HUDEP-2 (cell line): ENCODE results near the gene RBBP6.
"Not testable (repeated sequence)": the region's sequence is repeated elsewhere in the genome, so short reads cannot be mapped to it uniquely, and the experiment has no call there.

Experiments used
- DNase-seq, 76 experiments: peaks; one replicate each; lab custom pipeline; 2025; ENCODE audit not compliant: unreplicated experiment in 76 of 76; lab: John Stamatoyannopoulos, UW

RBBP6 gene, protein sequence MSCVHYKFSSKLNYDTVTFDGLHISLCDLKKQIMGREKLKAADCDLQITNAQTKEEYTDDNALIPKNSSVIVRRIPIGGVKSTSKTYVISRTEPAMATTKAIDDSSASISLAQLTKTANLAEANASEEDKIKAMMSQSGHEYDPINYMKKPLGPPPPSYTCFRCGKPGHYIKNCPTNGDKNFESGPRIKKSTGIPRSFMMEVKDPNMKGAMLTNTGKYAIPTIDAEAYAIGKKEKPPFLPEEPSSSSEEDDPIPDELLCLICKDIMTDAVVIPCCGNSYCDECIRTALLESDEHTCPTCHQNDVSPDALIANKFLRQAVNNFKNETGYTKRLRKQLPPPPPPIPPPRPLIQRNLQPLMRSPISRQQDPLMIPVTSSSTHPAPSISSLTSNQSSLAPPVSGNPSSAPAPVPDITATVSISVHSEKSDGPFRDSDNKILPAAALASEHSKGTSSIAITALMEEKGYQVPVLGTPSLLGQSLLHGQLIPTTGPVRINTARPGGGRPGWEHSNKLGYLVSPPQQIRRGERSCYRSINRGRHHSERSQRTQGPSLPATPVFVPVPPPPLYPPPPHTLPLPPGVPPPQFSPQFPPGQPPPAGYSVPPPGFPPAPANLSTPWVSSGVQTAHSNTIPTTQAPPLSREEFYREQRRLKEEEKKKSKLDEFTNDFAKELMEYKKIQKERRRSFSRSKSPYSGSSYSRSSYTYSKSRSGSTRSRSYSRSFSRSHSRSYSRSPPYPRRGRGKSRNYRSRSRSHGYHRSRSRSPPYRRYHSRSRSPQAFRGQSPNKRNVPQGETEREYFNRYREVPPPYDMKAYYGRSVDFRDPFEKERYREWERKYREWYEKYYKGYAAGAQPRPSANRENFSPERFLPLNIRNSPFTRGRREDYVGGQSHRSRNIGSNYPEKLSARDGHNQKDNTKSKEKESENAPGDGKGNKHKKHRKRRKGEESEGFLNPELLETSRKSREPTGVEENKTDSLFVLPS (N-terminal part only)

DNA sequence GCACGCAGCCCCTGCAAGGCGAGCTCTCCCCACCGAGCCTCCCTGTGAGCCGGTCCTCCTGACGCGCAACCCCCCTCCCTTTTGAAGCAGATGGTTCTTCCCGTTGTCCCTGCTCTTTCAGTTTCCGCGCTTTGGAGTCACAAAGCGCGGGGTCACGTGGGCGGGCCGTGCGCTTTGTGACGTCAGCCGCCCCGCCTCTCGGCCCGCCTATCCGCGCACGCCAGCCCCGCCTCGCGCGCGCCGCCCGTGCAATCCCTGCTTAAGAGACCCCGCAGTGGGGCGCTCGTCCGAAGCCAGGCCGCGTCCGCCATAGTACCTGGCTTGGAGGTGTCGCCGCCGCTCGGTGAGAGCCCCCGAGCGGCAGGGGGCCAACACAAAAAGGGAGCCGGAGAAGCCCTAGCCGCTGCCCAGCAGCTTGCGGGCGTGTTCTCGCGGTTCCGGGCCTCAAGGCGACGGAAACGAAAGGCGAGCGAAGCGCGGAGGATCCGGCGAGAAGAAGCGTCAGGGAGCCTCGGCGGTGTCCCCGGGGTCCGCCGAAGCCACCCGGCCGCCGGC is at the start of gene RBBP6:
RBBP6 (plus strand) TSS at position 272 of the 555 bp plus-strand sequence. CDS start 1,061 bp downstream, outside the sequence.
- DNase-seq = peak in 75 of 76 experiments; percentile 43 to 98 (median 87)

DNA sequence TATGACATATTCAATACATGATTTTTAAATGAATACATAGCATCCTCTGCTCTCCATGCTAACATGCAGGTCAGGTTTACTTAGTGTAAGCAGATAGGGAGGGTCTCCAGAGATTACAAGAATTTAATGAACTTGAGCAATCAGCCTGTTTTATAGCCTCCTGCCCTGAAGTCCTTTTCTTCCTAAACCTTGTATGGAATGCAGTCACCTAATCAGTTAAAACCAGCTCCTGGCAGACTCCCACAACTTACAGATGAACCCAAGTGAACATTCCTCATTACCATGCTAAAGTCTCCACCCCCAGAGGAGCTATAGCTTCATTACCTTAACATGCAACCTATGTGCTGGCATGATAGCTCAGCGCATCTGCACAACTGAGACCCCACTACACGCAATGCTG is 48.5 kb upstream of the RBBP6 start:
- DNase-seq = no peak

DNA sequence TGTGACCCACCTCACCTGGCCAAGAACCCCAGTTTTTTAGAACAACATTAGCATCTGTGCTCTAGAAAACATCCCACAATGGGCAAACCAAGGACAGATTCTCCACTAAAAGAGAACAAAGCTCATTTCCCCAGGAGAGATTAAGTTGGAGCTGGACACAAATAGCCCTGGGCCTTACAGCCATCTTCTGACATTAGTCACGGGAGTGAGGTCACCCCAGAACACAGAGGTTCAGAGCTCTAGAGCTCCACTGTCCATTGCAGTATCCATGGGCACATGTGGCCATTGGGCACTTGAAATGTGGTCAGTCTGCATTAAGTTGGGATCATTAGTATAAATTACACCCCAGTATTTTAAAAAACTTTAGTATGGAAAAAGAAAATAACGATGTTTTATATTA is 47.6 kb upstream of the RBBP6 start:
- no peak for DNase-seq

DNA sequence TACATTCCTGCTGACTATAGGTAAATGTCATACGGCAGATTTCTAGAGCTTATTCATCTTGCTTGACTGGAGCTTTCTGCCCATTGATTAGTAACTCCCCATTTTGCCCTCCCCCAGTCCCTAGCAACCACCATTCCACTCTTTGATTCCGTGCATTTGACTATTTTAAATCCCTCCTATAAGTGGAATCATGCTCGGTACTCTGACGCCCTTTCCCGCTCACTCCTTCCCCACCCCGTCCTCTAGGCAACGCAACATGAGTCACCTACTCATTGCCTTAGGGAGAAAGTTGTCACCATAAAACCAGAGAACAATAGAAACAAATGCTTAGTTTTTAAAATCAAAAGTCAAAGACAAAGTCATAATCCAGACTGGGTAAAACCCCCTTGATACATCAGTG is 45.5 kb upstream of the RBBP6 start:
- no peak for DNase-seq

DNA sequence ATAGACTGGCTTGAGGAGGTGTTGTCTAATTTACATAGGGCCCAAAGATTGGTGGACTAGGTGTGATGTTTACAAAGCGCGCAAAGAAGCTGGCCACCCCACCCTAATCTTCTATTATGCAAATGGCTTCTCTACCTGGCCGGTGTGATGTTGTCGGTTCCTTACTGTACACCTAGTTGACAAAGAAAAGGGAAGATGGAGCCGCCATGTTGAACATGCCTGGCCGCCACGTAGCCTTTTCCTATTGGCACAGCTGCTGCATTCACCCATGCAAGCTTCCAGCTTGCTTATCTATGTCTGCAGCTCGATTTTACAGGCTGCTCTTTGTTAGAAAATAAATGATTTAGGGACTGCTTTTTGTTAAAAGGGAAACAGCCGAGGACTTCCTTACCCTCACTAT is 44.2 kb upstream of the RBBP6 start:
- not testable (repeated sequence) for DNase-seq

DNA sequence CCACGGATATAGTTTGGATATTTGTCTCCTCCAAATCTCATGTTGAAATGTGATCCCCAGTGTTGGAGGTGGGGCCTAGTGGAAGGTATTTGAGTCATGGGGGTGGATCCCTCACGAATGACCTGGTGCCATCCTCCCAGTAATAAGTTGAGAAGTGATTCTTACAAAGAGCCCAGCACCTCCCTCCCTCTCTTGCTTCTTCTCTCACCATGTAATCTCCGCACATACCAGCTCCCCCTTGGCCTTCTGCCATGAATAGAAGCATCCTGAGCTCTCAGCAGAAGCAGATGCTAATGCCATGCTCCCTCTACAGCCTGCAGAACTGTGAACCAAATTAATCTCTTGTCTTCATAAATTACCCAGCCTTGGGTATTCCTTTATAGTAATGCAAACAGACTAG is 41.9 kb upstream of the RBBP6 start:
- no peak for DNase-seq

DNA sequence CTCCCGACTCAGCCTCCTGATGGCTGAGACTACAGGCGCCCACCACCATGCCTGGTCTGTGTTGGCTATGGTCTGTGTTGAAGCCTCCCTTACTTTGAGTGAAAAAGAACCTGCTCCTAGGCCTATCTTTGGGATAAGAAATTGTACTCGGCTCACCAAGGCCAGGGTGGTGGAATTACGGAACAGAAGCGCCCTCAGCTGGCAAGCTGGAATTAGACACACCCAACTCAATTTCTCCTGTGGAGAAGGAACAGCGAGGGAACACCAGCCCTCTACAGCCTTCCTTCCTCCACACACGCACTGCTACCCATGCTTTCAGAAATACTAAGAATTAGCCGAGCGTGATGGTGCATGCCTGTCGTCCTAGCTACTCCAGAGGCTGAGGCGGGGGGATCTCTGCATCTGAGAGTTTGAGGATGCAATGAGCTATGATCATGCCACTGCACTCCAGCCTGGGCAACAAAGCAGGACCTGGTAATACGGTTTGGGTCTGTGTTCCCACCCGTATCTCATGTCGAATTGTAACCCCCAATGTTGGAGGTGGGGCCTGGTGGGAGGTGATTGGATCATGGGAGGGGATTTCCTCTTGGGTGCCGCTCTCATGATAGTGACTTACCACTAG is 40.1 kb upstream of the RBBP6 start:
- DNase-seq = peak in 42 of 76 experiments; percentile 1 to 49 (median 16)

DNA sequence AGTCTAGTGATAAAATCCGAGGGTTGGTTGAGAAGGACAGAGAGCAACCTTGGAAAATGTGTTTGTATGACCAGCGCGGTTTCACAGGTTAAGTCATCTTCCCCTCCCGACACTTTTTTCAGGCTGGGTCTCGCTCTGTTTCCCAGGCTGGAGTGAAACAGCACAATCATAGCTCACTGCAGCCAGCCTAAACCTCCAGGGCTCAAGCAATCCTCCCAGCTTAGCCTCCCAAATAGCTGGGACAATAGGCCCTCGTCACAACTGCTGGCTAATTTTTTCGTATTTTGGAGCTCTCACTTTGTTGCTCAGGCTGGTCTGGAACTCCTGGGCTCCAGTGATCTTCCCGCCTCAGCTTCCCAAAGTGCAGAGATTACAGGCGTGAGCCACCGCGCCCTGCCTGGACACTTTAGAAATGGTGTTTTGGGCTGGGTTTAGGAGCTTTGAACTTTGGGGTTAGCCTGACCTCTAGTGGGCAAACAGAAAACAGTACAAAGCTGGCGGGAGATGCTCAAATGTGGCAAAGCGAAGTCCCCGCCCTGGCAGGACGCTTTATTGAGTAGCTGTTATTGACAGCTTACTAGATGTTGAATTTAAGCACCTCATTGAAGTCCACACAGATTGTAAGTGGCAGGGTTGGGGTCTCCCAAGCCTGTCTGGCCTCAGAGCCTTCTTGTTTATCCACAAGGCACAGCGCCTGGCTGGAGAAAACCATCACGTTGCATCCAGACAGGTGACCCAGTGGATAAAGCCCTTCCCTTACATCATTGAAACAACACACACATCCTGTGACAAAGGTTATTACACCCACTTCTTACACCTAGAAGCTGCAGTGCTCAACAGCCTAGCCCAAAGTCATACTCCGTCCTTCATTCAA is 34.7 kb upstream of the RBBP6 start:
- DNase-seq = peak in 52 of 76 experiments; percentile 6 to 72 (median 32)

DNA sequence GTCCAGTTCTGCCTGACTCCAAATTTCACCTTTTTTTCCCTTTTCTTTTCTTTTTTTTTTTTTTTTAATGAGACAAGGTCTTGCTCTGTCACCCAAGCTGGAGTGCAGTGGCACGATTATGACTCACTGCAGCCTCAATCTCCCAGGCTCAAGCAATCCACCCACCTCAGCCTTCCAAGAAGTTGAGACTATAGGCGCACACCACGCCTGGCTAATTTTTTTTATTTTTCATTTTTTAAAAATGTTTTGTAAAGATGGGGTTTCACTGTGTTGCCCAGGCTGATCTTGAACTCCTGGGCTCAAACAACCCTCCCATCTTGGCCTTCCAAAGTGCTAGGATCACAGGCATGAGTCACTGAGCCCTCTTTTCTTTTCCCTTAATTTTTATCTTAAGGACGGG is 33.4 kb upstream of the RBBP6 start:
- DNase-seq = peak in 1 of 76 experiments; percentile 36

DNA sequence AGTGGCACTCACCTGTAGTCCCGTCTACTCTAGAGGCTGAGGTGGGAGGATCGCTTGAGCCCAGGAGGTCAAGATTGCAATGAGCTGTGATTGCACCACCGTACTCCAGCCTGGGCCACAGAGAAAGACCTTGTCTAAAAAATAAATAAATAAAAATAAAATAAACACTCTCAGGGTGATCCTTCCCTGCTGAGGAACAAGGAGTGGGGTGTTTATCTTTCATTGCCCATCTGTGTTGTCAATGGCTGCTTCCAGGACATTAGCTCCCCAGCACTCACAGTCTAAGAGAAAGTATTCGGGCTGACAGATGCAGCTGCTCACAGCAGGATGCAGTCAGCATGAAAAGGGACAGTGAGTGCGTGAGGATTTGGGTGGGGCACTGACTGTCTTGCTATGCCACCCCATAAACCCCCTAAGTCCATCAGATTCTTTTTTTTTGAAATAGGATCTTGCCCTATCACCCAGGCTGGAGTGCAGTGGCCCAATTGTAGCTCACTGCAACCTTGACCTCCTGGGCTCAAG is 31.3 kb upstream of the RBBP6 start:
- no peak for DNase-seq

DNA sequence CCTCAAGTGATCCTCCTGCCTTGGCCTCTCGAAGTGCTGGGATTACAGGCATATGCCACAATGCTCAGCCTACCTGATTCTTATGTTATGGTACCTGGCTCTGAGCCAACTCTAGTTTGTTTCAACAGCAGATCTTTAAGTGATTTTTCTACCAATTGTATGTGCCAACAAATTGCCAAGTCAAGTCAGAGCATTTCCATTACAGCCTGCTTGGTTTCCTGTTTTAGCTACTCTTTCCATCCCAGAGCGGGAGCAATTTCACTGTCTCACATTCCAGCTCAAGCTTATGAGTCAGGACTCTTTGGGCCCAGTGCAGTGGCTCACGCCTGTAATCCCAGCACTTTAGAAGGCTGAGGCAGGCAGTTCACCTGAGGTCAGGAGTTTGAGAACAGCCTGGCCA is 30.8 kb upstream of the RBBP6 start:
- no peak for DNase-seq

DNA sequence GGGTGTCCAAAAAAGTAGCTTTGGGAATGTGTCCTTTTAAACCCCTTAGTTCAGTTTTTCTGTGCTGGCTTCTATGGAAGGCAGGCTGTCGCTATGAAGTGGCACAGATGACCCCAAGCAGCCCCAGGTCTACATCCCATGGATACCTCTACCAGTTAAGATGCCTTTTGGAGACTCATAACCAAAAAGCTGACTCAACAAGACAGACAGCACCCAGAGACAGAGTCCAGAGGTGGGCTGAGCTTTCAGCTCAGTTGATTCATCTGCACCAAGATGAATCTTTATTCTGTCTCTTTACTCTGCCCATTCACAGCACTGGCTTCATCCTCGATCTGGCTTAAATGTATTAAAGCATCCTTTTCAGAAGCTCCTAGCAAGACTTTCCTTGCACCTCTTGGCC is 29.8 kb upstream of the RBBP6 start:
- no peak for DNase-seq

DNA sequence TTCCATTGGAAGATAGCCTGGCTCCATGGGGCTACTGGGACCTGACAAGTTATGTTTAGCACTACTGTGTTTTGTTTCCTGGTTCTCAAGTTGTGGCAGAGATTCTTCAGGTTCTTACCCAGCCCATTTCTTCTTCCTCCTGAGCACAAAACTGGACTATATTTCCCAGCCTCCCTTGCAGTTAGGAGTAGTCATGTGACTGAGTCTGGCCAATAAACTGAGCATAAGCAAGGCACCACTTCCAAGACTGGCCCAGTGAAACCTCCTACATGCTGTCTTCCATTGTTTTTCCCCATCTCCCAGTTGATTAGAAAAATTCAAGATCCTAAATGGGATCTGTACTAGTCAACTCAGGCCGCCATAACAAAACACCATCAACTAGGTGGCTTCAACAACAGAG is 28.2 kb upstream of the RBBP6 start:
- DNase-seq = no peak

DNA sequence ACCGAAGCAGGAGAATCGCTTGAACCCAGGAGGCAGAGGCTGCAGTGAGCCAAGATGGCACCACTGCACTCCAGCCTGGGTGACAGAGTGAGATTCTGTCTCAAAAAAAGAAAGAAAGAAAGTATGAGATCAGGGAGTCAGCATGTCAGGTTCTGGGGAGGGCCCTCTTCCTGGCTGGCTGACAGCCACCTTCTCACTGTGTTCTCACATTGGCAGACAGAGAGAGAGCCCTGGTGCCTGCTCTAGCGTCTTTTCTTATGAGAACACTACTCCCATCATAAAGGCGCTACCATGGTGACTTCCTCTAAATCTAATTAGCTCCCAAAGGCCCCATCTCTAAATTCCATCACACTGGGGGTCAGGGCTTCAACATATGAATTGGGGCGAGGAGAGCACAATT is 27.6 kb upstream of the RBBP6 start:
- DNase-seq = no peak

DNA sequence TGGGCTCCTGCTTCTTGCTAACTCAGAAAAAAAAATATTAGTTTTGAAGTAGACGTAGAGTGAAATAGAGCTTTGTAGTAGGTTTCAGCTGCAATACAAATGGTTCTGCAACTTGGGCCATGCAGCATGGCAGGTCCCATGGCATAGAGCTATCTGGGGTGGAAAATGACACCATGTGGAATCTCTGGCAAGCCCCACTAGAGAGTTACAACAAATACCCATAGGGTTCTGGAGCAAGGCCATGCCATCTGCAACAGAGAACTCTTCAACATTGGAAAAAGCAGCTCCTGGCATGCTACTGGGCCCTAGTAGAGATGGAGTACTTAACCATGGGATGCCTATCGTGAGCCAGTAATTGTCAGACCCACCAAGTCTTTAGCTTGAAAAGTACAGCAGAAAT is 25.3 kb upstream of the RBBP6 start:
- no peak for DNase-seq

DNA sequence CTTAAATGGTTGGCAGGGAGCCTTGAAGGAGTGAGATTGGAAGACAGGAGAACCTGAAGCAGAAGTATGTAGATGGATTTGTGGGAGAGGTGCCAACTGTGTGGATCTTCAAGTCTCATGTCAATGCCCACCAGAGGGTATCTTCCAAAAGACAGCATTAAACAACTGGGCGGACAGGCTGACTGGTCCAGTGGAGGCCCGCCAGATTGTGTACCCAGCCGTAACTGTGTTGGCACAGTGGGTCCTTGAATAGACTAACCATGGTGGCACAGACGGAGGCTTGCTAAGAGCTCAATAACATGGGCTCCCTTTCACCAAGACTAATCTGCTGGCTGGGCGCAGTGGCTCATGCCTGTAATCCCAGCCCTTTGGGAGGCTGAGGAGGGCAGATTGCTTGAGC is 24.2 kb upstream of the RBBP6 start:
- no peak for DNase-seq

DNA sequence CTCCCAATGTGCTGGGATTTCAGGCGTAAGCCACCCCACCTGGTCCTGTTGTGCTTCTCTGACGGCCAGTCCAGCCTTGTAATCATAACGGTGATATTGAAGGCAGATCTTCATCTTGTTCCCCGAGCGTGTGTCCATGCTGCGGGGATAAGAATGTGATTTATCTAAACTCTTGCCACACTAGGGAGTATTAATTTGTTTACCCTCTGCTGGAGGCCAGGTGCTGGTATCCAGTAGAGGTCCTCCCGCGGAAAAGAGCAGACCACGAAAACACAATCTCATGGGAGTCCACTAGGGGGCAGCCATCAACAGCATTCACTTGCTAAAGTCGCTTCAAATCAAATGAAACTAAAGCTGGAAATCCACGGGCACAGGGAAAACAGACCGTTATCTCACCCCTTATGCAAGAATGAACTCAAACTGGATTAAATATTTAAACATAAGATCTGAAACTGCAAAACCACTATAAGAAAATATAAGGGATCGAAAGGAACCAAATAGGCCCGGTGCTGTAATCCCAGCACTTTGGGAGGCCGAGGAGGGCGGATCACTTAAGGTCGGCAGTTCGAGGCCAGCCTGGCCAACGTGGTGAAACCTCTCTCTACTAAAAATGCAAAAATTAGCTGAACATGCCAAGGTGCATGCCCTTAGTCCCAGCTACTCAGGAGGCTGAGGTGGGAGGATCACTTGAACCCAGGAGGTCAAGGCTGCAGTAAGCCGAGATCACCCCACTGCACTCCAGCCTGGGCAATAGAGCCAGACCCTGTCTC is 22.3 kb upstream of the RBBP6 start:
- peak in 61 of 76 experiments; percentile 3 to 79 (median 50) for DNase-seq

DNA sequence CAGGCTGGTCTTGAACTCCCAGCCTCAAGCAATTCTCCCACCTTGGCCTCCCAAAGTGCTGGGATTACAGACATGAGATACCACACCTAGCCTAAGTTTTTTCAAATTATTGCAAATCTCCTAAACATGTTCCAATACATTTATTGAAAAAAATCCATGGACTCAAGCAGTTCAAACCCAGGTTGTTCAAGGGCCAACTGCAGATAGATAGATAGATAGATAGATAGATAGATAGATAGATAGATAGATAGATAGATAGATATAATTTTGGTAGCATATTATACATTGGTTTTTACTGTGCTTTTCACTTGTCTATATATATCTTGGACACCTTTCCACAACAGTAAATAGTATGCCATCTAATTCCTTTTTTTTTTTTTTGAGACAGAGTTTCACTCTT is 20.9 kb upstream of the RBBP6 start:
- no peak for DNase-seq

DNA sequence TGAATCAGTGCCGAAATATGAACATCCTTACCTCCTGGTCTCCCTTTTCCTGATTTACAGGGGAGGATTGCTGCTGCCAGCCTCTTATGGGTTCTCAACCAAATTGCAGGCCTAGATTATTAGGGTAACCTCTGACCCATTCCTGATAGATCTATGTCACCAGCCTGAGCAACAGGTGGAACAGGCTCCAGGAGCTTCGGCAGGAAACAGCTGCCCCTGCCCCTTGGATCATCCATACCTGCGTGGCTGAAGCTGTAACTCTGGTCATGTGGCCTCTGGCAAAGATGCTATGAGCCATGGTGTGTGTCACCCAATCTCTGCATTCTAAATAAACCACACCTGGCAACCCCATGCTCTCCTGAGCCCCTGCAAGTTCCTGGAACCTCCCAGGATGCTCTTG is 18.4 kb upstream of the RBBP6 start:
- no peak for DNase-seq
